ENCODE data around the gene CALML5. TPM values are rescaled to one million over a fixed set of nuclear protein-coding genes. Genes with fewer than 3 reads are reported as not detected.

CALML5 gene
- total RNA-seq, 1 donor from 2014 or later: not detected

DNA sequence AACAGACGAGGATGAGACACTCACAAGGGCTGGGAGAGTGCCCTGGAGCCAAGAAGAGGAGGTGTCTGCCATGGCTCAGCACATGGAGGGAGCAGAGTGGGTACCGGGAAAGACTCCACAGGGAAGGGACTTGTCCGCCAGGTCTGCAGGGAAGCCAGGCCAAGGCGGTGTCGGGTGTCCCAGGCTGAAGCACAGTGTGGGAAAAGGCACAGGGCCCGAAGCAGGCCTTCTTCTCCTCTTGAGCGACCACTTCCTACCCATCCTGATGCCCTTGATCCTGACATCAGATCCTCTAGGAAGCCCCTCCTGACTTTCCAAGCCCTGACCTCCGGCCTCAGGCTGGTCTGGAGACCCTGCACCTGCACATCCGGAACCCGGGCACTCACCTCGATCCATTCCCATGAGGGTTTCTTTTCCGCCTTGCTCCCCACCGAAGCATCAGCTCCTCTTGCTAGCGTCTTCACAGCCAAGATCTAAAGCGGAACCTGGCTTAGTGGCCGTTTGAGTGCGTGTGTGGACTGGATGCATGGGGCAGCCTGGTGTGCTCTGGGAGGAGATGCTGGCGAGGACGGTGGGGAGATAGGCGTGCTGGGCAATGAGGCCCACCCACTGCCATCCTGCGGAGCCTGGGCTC is 33.8 kb upstream of the CALML5 start:
- no peaks in the 10 kb centered on the region for H3K36me3 Mint-ChIP-seq (ENCODE audit: unreplicated experiment)
- TF ChIP-seq, protein P1, sequence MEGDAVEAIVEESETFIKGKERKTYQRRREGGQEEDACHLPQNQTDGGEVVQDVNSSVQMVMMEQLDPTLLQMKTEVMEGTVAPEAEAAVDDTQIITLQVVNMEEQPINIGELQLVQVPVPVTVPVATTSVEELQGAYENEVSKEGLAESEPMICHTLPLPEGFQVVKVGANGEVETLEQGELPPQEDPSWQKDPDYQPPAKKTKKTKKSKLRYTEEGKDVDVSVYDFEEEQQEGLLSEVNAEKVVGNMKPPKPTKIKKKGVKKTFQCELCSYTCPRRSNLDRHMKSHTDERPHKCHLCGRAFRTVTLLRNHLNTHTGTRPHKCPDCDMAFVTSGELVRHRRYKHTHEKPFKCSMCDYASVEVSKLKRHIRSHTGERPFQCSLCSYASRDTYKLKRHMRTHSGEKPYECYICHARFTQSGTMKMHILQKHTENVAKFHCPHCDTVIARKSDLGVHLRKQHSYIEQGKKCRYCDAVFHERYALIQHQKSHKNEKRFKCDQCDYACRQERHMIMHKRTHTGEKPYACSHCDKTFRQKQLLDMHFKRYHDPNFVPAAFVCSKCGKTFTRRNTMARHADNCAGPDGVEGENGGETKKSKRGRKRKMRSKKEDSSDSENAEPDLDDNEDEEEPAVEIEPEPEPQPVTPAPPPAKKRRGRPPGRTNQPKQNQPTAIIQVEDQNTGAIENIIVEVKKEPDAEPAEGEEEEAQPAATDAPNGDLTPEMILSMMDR (IDR thresholded peaks at IDR 0.05): no peak
- H3K4me3 Mint-ChIP-seq (ENCODE audit: unreplicated experiment): no peak overlapping the region
- no peak for DNase-seq (ENCODE audit: extremely low spot score, unreplicated experiment)
- H3K27ac Mint-ChIP-seq (ENCODE audit: unreplicated experiment): no peak overlapping the region
- H3K27me3 Mint-ChIP-seq (ENCODE audit: unreplicated experiment): no peaks in the 10 kb centered on the region
- peaks cover 18% of the 10 kb centered on the region for H3K4me1 Mint-ChIP-seq (ENCODE audit: unreplicated experiment)
- no peaks in the 10 kb centered on the region for H3K9me3 Mint-ChIP-seq (ENCODE audit: unreplicated experiment)

GRCh38 chr10:5532618-5533097 is 33.3 kb upstream of the CALML5 start:
- H3K27ac Mint-ChIP-seq (ENCODE audit: unreplicated experiment): no peak overlapping the region
- no peaks in the 10 kb centered on the region for H3K27me3 Mint-ChIP-seq (ENCODE audit: unreplicated experiment)
- TF ChIP-seq, protein P1 (IDR thresholded peaks at IDR 0.05): no peak
- H3K36me3 Mint-ChIP-seq (ENCODE audit: unreplicated experiment): no peaks in the 10 kb centered on the region
- no peak for DNase-seq (ENCODE audit: extremely low spot score, unreplicated experiment)
- no peaks in the 10 kb centered on the region for H3K9me3 Mint-ChIP-seq (ENCODE audit: unreplicated experiment)
- peaks cover 15% of the 10 kb centered on the region for H3K4me1 Mint-ChIP-seq (ENCODE audit: unreplicated experiment)
- H3K4me3 Mint-ChIP-seq (ENCODE audit: unreplicated experiment): no peak overlapping the region

DNA sequence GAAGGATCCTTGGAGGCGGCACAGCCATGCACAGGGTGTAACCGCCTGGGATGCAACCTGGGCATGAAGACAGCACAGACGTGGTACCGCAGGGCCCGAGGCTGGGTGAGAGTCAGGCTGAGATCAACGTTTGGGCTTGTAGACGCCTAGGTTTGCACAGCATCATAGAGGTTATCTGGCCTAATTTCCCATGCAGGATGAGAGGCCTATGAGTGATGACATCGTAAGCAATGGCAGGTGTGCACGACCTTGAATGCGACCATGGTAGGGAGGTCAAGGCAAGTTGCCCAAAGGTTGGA is 32.9 kb upstream of the CALML5 start:
- no peaks in the 10 kb centered on the region for H3K36me3 Mint-ChIP-seq (ENCODE audit: unreplicated experiment)
- H3K27me3 Mint-ChIP-seq (ENCODE audit: unreplicated experiment): no peaks in the 10 kb centered on the region
- no peak overlapping the region for H3K27ac Mint-ChIP-seq (ENCODE audit: unreplicated experiment)
- no peaks in the 10 kb centered on the region for H3K9me3 Mint-ChIP-seq (ENCODE audit: unreplicated experiment)
- peaks cover 15% of the 10 kb centered on the region for H3K4me1 Mint-ChIP-seq (ENCODE audit: unreplicated experiment)
- no peak overlapping the region for H3K4me3 Mint-ChIP-seq (ENCODE audit: unreplicated experiment)
- TF ChIP-seq, protein P1 (IDR thresholded peaks at IDR 0.05): no peak
- no peak for DNase-seq (ENCODE audit: extremely low spot score, unreplicated experiment)

DNA sequence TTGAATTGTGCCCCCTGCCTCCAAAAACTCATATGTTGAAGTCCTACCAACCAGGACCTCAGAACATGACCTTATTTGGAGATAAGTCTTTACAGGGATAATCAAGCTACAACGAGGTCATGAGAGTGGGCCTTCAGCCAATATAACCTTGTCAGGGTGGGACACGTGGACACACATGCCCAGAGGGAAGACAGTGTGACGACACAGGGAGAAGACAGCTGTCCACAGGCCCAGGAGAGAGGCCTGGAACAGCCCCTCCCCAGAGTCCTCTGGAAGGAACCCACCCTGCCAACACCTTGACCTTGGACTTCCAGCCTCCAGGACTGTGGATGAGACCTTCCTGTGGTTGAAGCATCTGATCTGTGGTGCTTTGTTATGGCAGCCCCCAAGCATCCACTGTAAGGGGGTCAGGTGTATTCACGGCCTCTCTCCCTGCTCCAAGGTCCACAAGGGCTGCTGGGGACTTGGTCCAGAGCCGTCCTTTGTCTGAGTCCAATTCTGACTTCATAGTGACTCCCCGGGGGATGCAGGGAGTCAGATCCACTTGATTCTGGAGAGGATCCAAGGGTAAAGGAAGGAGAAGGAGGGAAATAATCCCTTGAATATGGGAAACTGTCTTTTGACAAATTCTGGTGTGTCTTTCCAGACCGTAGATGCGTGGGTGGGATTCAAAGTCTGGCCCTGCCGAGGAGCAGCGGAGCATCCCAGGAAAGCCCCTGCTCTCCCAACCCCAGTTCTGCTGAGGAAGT is 32.4 kb upstream of the CALML5 start:
- Mint-ChIP-seq H3K9me3 (ENCODE audit: unreplicated experiment) (no peaks in the 10 kb centered on the region), H3K36me3 (ENCODE audit: unreplicated experiment) (no peaks in the 10 kb centered on the region), H3K27ac (ENCODE audit: unreplicated experiment) (no peak overlapping the region), H3K4me1 (ENCODE audit: unreplicated experiment) (peaks cover 15% of the 10 kb centered on the region), H3K27me3 (ENCODE audit: unreplicated experiment) (no peaks in the 10 kb centered on the region), H3K4me3 (ENCODE audit: unreplicated experiment) (no peak overlapping the region)
- no peak for DNase-seq (ENCODE audit: extremely low spot score, unreplicated experiment)
- TF ChIP-seq, protein P1 (IDR thresholded peaks at IDR 0.05): no peak

- Mint-ChIP-seq H3K27me3 (ENCODE audit: unreplicated experiment) (no peaks in the 10 kb centered on the region), H3K9me3 (ENCODE audit: unreplicated experiment) (no peaks in the 10 kb centered on the region), H3K4me3 (ENCODE audit: unreplicated experiment) (no peak overlapping the region), H3K27ac (ENCODE audit: unreplicated experiment) (no peak overlapping the region), H3K4me1 (ENCODE audit: unreplicated experiment) (peaks cover 14% of the 10 kb centered on the region), H3K36me3 (ENCODE audit: unreplicated experiment) (no peaks in the 10 kb centered on the region)
- TF ChIP-seq, protein P1 (IDR thresholded peaks at IDR 0.05): no peak
- no peak for DNase-seq (ENCODE audit: extremely low spot score, unreplicated experiment)
Observed at GRCh38 chr10:5530846-5531557, 31.6 kb upstream of the CALML5 start.

All from osteocyte (in vitro differentiated cells).